ENCODE data around the gene STEAP4.
"Not testable (repeated sequence)": the region's sequence is repeated elsewhere in the genome, so short reads cannot be mapped to it uniquely, and the experiment has no call there.

STEAP4 gene

GRCh38 chr7:88312061-88312663, 5.5 kb upstream of the STEAP4 start:
- no peak for DNase-seq (ENCODE audit: low read depth, low spot score)

- no peak for DNase-seq (ENCODE audit: low read depth, low spot score)
Measured at GRCh38 chr7:88311675-88312036, 5.0 kb upstream of the STEAP4 start.

GRCh38 chr7:88310956-88311674, 4.4 kb upstream of the STEAP4 start:
- DNase-seq (ENCODE audit: low read depth, low spot score) = no peak

GRCh38 chr7:88309819-88310218, 3.1 kb upstream of the STEAP4 start:
- no peak for DNase-seq (ENCODE audit: low read depth, low spot score)

- DNase-seq (ENCODE audit: low read depth, low spot score) = no peak
Measured at GRCh38 chr7:88307823-88308222, 1.1 kb upstream of the STEAP4 start.

GRCh38 chr7:88307412-88307811, 718 bp upstream of the STEAP4 start:
- no peak for DNase-seq (ENCODE audit: low read depth, low spot score)

GRCh38 chr7:88305044-88305443, 1.6 kb downstream of the STEAP4 start:
- no peak for DNase-seq (ENCODE audit: low read depth, low spot score)

GRCh38 chr7:88302486-88302885, 4.2 kb downstream of the STEAP4 start:
- no peak for DNase-seq (ENCODE audit: low read depth, low spot score)

GRCh38 chr7:88301924-88302323, 4.8 kb downstream of the STEAP4 start:
- DNase-seq (ENCODE audit: low read depth, low spot score) = no peak

- DNase-seq (ENCODE audit: low read depth, low spot score) = no peak
Measured at GRCh38 chr7:88300401-88300945, 6.2 kb downstream of the STEAP4 start.

- no peak for DNase-seq (ENCODE audit: low read depth, low spot score)
Measured at GRCh38 chr7:88299126-88299525, 7.6 kb downstream of the STEAP4 start.

GRCh38 chr7:88293866-88294265, 12.8 kb downstream of the STEAP4 start:
- DNase-seq (ENCODE audit: low read depth, low spot score) = no peak

GRCh38 chr7:88291398-88292173, 15.1 kb downstream of the STEAP4 start:
- no peak for DNase-seq (ENCODE audit: low read depth, low spot score)

- DNase-seq (ENCODE audit: low read depth, low spot score) = no peak
Measured at GRCh38 chr7:88290491-88290890, 16.2 kb downstream of the STEAP4 start.

- DNase-seq (ENCODE audit: low read depth, low spot score) = no peak
Measured at GRCh38 chr7:88289564-88290025, 17.1 kb downstream of the STEAP4 start.

GRCh38 chr7:88281749-88282148, 24.9 kb downstream of the STEAP4 start:
- no peak for DNase-seq (ENCODE audit: low read depth, low spot score)

- no peak for DNase-seq (ENCODE audit: low read depth, low spot score)
Measured at GRCh38 chr7:88280801-88281200, 25.9 kb downstream of the STEAP4 start.

- no peak for DNase-seq (ENCODE audit: low read depth, low spot score)
Measured at GRCh38 chr7:88279323-88279722, 27.4 kb downstream of the STEAP4 start.

GRCh38 chr7:88278881-88279280, 27.8 kb downstream of the STEAP4 start:
- no peak for DNase-seq (ENCODE audit: low read depth, low spot score)

GRCh38 chr7:88276605-88277153, 30.0 kb downstream of the STEAP4 start:
- DNase-seq (ENCODE audit: low read depth, low spot score) = no peak

- DNase-seq (ENCODE audit: low read depth, low spot score) = not testable (repeated sequence)
Measured at GRCh38 chr7:88274856-88275255, 31.8 kb downstream of the STEAP4 start.

GRCh38 chr7:88269586-88269985, 37.1 kb downstream of the STEAP4 start:
- DNase-seq (ENCODE audit: low read depth, low spot score) = no peak

All from iPS DF 19.7 (cell line).